GM12892 (cell line): ENCODE data around the gene PIK3C2G.

Experiments used
- POLR2A ChIP-seq: IDR thresholded peaks from 2 replicates; pipeline ENCODE4 v1.6.1; 2011; ENCODE audit warnings: low read depth, low read length, control low read depth
- TAF1 ChIP-seq: IDR thresholded peaks from 2 replicates; pipeline ENCODE4 v1.6.1; 2011; ENCODE audit warnings: low read depth, mild to moderate bottlenecking, control low read depth, low read length, borderline replicate concordance

DNA sequence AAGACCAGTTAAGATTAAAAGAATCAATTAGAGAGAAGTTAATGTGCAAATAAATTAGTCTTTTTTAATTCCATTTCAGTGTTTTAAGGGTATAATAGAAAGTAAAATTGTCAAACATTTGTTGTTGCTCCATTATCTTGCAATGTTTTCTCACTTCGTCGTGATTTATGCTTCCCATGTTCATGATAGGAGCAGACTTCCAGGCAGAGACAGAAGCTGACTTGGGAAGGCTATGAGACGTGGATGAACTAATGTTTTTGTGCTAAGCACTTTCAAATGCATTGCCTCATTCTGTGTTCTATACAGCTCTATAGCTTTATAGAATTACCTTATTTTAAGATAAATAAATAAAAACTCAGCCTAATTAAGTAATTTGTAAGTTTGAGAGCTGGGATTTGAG is 226.2 kb downstream of the PIK3C2G start:
- TF ChIP-seq POLR2A (no peak), TAF1 (no peak)
